GM18502 (cell line): Measurements from ENCODE around the gene HRAS.

ENCODE experiments used
- ATAC-seq: cut with Tn5 transposase; IDR thresholded peaks from one replicate; pipeline ENCODE4 v1.9.1; 2021; ENCODE audit warnings: mild to moderate bottlenecking; ENCODE audit not compliant: unreplicated experiment, poor library complexity

The HRAS gene

GRCh38 chr11:498297-499181, 36.8 kb downstream of the HRAS start:
- no peak for ATAC-seq

GRCh38 chr11:497565-498296, 37.6 kb downstream of the HRAS start:
- no peak for ATAC-seq

GRCh38 chr11:496834-497564, 38.4 kb downstream of the HRAS start:
- no peak for ATAC-seq

- ATAC-seq: no peak
Observed at GRCh38 chr11:495537-495931, 39.8 kb downstream of the HRAS start.

GRCh38 chr11:494761-495536, 40.4 kb downstream of the HRAS start:
- no peak for ATAC-seq

- ATAC-seq: no peak
Observed at GRCh38 chr11:492427-493226, 42.7 kb downstream of the HRAS start.

- ATAC-seq: no peak
Observed at GRCh38 chr11:491358-491757, 44.0 kb downstream of the HRAS start.

- ATAC-seq: no peak
Observed at GRCh38 chr11:490930-491260, 44.5 kb downstream of the HRAS start.

- ATAC-seq: no peak
Observed at GRCh38 chr11:490186-490929, 45.0 kb downstream of the HRAS start.

- ATAC-seq: no peak
Observed at GRCh38 chr11:489610-490185, 45.7 kb downstream of the HRAS start.

GRCh38 chr11:488992-489391, 46.4 kb downstream of the HRAS start:
- no peak for ATAC-seq

GRCh38 chr11:488579-488978, 46.8 kb downstream of the HRAS start:
- no peak for ATAC-seq

GRCh38 chr11:488062-488461, 47.3 kb downstream of the HRAS start:
- no peak for ATAC-seq

GRCh38 chr11:487571-488021, 47.8 kb downstream of the HRAS start:
- ATAC-seq: no peak

GRCh38 chr11:486189-486588, 49.2 kb downstream of the HRAS start:
- ATAC-seq: no peak

GRCh38 chr11:484616-485015, 50.8 kb downstream of the HRAS start:
- ATAC-seq: no peak
